ENCODE data around the gene PAFAH2. TPM values are rescaled to one million over a fixed set of nuclear protein-coding genes. Genes with fewer than 3 reads are reported as not detected.

Gene PAFAH2
- polyA plus RNA-seq, 1 of the 3 experiments (the other 2 are of a cell fraction) = 10.8 TPM

GRCh38 chr1:25991937-25992688, 5.8 kb downstream of the PAFAH2 start:
- DNase-seq = no peak
- Histone ChIP-seq H3K79me2 (ENCODE audit: insufficient read depth) (peaks cover 14% of the 10 kb centered on the region), H3K4me1 (ENCODE audit: control insufficient read depth in 1 of 2, insufficient read depth in 2 of 2, low read depth in 1 of 2, low read length in 1 of 2) (peaks cover 5 to 11% of the 10 kb centered on the region in 2 experiments; a peak in 3 of 4 replicates), H3K27ac (ENCODE audit: low read depth in 2 of 2, low read length in 1 of 2) (no peak overlapping the region), H3K9ac (no peak overlapping the region), H3K9me2 (no peaks in the 10 kb centered on the region), H2AFZ (ENCODE audit: low read depth) (no peak overlapping the region), H3K9me3 (no peaks in the 10 kb centered on the region), H3K4me3 (ENCODE audit: low read depth in 2 of 2, low read length in 1 of 2) (no peak overlapping the region), H3K4me2 (no peak overlapping the region), H3F3A (replicated peaks; ENCODE audit: insufficient read depth) (no peaks in the 10 kb centered on the region), H4K20me1 (ENCODE audit: insufficient read depth) (no peaks in the 10 kb centered on the region), H3K36me3 (replicated peaks in 1 of 2; ENCODE audit: control insufficient read depth in 1 of 2, insufficient read depth in 2 of 2, low read length in 1 of 2) (peaks cover 6 to 15% of the 10 kb centered on the region in 2 experiments), H3K27me3 (ENCODE audit: insufficient read depth) (no peaks in the 10 kb centered on the region)
- 86% methylated on average over 5 of the region's 5 CpGs for WGBS (ENCODE audit: low lambda C conversion rate)
- ChIA-PET POLR2A (no interaction called here), CTCF (interaction anchor here (2.0 to 6.7 kb wide), 2 partner anchors 89 to 97 kb away, joined by 7 to 34 read pairs; no protein-coding TSS in a partner anchor)
- TF ChIP-seq POLR2AphosphoS5 (IDR thresholded peaks at IDR 0.05; ENCODE audit: low read depth, low read length) (no peak), TEAD4 (IDR thresholded peaks at IDR 0.05; ENCODE audit: borderline replicate concordance, insufficient read depth) (no peak), RFX5 (IDR thresholded peaks at IDR 0.05; ENCODE audit: low read length) (no peak), NRF1 (IDR thresholded peaks at IDR 0.05; ENCODE audit: low read depth, low read length) (no peak), TAF1 (IDR thresholded peaks at IDR 0.05; ENCODE audit: borderline replicate concordance, low read depth, low read length) (no peak), USF1 (IDR thresholded peaks at IDR 0.05; ENCODE audit: borderline replicate concordance, low read depth) (no peak), FOXM1 (IDR thresholded peaks at IDR 0.05; ENCODE audit: low read depth) (no peak), RCOR1 (IDR thresholded peaks at IDR 0.05; ENCODE audit: low read length) (no peak), TCF12 (IDR thresholded peaks at IDR 0.05) (no peak), MXI1 (IDR thresholded peaks at IDR 0.05; ENCODE audit: low read depth, low read length) (no peak), RXRA (IDR thresholded peaks at IDR 0.05; ENCODE audit: borderline replicate concordance, low read depth) (no peak), MAX (IDR thresholded peaks at IDR 0.05; ENCODE audit: low read depth) (no peak), GABPA (IDR thresholded peaks at IDR 0.05; ENCODE audit: low read depth) (no peak), CHD2 (IDR thresholded peaks at IDR 0.05; ENCODE audit: low read length, partially characterized antibody) (no peak), PBX3 (IDR thresholded peaks at IDR 0.05) (no peak), MEF2A (IDR thresholded peaks at IDR 0.05; ENCODE audit: borderline replicate concordance, low read depth) (no peak), FOSL2 (IDR thresholded peaks at IDR 0.05; ENCODE audit: borderline replicate concordance, low read depth) (no peak)

Data from SK-N-SH (cell line).